C4-2B (cell line): ENCODE measurements around the gene SP4.

ENCODE experiments used
- H3K27ac ChIP-seq: fragments of 450-650 bp; 2 replicates; pipeline ENCODE4 v1.5.1; 2017
- ZFX ChIP-seq: fragments of 450-650 bp; IDR thresholded peaks from 2 replicates; pipeline ENCODE4 v1.6.1; 2017
- TF ChIP-seq, protein P1 (sequence below): fragments of 450-650 bp; conservative IDR thresholded peaks from 2 replicates; pipeline ENCODE4 v1.5.1; 2017; ENCODE audit warnings: mild to moderate bottlenecking

The SP4 gene

DNA sequence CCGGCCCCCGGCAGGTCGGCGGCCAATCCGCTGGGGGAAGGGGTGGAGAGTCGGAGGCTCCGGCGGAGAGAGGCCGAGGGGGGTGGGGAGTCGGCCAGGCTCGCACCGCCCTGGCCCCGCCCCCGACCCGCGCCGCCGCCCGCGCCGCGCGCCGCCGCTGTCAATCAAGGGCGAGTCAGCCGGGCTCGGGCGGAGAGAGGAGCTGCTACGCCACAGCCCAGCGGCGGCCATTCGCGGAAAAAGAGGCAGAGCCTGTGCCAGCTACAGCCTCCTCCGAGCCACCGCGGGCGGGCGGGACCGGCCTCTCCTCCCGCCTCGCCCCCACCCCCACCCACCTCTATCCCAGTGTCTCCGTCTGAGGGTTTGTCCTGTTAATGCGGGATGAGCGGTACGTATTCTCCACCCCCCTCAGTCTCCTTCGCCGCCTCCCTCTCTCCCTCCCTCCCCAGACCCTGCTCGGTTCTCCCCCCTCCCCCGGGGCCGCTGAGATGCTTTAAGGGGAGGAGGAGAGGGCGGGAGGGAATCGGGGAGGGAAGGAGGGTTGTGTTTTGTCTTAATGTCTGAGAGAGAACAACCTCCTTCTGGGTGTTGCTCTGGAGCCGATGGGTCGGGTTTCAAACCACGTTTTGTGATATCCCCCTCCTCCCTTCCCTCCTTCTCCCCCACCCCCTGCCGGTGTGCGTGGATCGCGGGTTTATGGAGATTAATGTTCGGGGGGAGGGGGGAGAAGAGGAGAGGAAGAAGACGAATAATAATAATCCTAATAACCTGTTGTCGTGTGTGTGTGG lies at the start of gene SP4:
SP4 (plus strand) TSS at position 213 of the 788 bp plus-strand sequence; CDS start at position 382, 169 bp downstream.
- peak within 1 kb of the TSS; percentile 90 for H3K27ac ChIP-seq
- TF ChIP-seq, protein P1, sequence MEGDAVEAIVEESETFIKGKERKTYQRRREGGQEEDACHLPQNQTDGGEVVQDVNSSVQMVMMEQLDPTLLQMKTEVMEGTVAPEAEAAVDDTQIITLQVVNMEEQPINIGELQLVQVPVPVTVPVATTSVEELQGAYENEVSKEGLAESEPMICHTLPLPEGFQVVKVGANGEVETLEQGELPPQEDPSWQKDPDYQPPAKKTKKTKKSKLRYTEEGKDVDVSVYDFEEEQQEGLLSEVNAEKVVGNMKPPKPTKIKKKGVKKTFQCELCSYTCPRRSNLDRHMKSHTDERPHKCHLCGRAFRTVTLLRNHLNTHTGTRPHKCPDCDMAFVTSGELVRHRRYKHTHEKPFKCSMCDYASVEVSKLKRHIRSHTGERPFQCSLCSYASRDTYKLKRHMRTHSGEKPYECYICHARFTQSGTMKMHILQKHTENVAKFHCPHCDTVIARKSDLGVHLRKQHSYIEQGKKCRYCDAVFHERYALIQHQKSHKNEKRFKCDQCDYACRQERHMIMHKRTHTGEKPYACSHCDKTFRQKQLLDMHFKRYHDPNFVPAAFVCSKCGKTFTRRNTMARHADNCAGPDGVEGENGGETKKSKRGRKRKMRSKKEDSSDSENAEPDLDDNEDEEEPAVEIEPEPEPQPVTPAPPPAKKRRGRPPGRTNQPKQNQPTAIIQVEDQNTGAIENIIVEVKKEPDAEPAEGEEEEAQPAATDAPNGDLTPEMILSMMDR, result no peak; the same call in 1 of the 2 replicates
- no peak for TF ChIP-seq ZFX

DNA sequence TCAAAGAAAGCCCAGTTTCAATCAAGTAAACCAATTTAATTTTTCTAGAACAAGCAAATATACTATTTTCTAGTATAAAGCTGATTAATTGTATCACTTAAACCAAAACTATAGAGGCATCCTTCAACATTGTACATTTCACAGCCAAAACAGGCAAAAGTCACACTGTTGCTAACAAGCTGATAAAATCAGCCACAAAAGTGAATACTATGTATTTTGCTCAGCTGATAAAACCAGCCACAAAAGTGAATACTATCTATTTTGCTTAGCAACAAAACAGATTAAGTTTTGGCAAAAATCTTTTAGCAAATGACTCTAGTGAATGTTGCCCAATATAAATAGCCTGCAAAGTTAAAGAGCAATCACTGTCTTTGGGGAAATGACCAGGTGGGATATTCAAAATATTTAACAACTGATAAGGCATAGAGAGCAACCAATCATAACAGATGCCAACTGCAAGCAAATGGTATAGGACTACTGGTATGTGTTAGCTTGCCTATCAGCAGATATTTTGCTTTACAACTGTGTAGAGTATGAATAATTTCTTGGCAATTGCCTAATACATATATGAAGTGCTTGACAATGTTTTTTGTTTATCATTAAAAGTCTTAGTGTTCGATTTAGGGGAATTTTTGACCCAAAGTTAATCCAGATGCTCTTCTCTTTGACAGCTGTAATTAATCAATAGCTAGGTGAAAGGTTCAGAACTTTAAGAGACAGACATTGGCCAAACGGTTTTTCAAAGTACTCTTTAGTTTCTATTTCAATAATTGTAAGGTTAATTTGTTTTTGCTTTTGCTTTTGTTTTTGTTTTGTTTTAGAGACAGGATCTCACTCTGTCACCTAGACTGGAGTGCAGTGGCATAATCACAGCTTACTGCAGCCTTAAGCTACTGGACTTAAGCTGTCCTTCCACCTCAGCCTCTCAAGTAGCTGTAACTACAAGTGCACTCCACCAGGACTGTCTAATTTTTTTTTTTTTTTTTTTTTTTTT lies 44.4 kb upstream of the SP4 start:
- TF ChIP-seq, protein P1, result no peak
- no peak for TF ChIP-seq ZFX
- H3K27ac ChIP-seq, result no peak overlapping the region

DNA sequence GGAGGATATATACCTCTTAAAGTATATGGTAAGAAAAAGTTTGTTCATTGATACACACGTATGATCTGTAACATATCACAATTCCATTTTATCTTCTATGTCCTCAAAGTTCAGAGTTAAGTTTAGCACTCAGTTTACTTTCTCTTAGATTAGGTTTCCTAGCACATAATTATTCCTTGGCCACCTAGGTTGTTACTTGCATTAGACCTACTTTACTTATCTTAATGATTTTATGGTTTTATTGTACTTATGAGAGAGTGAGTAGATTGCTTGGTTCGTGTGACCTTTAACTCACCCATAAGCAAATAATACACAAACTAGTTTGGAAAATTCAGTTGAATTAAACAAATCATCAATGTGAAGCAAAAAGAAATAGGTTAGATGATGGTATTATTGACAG lies 33.9 kb upstream of the SP4 start:
- TF ChIP-seq, protein P1, result no peak
- no peak for TF ChIP-seq ZFX
- H3K27ac ChIP-seq, result no peak overlapping the region

DNA sequence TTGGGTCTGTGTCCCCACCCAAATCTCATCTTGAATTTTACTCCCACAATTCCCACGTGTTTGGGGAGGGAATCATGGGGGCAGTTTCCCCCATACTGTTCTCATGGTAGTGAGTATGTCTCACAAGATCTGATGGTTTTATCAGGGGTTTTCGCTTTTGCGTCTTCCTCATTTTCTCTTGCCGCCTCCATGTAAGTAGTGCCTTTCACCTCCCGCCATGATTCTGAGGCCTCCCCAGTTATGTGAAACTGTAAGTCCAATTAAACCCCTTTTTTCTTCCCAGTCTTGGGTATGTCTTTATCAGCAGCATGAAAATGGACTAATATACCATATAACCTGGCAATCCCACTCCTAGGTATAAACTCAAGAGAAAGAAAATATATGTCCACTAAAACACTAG lies 25.9 kb upstream of the SP4 start:
- H3K27ac ChIP-seq, result no peak overlapping the region
- TF ChIP-seq, protein P1, result no peak
- no peak for TF ChIP-seq ZFX

DNA sequence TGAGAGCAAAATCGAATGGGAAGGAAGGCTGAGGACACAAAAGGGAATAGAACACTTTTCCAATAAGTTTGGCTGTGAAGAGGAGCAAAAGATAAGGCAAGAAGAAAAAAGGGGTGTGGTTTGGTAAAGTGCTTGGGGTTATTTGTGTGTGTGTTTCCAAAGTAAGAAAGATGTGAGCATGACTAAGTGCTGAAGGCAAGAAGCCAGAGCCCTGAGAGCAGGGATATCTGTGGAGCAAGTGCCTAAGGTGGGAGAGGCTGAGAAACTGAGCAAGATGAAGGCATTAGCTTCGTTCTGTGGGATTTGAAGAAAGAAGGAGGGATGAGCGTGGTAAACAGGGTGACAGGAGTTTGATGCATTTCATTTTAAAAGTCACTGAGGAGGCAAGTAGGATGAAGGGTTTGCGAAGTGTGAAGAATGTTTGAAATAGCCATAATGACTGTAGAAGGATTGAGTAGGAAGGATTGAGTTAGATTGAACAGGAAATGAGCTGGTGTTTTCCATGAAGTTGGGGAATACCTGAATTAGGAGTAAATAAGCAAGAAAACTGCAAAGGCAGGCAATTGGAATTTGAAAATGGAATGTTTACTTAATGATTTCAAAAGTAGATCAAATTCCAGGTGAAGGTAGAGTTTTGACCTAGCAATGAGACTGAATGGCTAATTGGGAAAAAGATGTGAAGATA lies 19.9 kb upstream of the SP4 start:
- TF ChIP-seq, protein P1, result no peak
- TF ChIP-seq ZFX, result no peak
- H3K27ac ChIP-seq, result no peak overlapping the region

DNA sequence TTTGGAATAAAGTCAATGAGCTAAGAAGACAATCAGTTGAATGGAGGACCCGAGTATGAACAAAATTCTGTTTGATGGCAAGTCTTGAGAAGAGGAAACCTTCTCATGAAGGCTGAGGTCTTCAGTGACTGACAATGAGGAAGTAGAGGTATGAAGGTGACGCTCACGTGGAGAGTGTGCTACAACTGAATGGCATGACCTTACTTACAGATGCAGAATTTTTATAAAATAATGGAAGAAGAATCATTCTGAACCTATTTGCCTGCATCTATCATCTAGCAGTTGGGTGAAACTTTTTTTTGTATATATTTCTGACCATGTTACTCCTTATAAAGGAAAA lies 19.4 kb upstream of the SP4 start:
- TF ChIP-seq, protein P1, result no peak
- no peak for TF ChIP-seq ZFX
- no peak overlapping the region for H3K27ac ChIP-seq
